ENCODE data around the gene RANBP2. TPM values are rescaled to one million over a fixed set of nuclear protein-coding genes. Genes with fewer than 3 reads are reported as not detected.
A peak's percentile ranks its signal among the peaks of the same experiment; 100 is the strongest.
"Not testable (repeated sequence)": the region's sequence is repeated elsewhere in the genome, so short reads cannot be mapped to it uniquely, and the experiment has no call there.

The RANBP2 gene
- total RNA-seq, 2 donors from 2014 or later = 54.8 to 81.6 TPM

DNA sequence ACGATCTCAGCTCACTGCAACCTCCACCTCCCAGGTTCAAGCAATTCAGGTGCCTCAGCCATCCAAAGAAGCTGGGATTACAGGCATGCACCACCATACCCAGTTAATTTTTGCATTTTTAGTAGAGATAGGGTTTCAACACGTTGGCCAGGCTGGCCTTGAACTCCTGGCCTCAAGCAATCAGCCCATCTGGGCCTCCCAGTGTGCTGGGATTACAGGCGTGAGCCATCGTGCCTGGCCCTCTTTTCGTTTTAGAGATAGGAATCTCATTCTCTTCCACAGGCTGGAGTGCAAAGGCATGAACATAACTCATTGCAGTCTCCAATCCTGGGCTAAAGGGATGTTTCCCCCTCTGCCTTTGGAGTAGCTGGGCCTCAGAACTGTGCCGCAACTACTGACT is 2.3 kb upstream of the RANBP2 start:
- H3K4me1 Mint-ChIP-seq; H3K27ac Mint-ChIP-seq; H3K4me3 Mint-ChIP-seq; H3K27me3 Mint-ChIP-seq; H3K9me3 Mint-ChIP-seq; ATAC-seq (replicated peaks): not testable (repeated sequence)
- H3K36me3 Mint-ChIP-seq (ENCODE audit: low read depth) = peaks cover 17% of the 10 kb centered on the region

DNA sequence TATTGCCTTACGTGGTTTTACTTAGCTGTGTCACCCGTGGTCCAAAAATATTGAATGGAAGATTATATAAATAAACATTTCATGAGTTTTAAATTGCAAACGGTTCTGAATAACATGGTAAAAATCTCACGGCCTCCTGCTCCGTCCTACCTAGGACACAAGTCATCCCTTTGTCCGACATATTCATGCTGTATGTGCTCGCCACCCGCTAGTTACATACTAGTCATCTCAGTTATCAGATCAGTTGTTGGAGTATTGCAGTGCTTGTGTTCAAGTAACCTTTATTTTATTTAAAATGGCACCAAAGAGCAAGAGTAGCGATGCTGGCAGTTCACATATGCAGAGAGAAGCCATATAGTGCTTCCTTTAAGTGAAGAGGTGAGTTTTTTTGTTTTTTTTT is 6.8 kb downstream of the RANBP2 start:
- Mint-ChIP-seq H3K36me3 (ENCODE audit: low read depth) (peaks cover 47% of the 10 kb centered on the region), H3K27ac (peak overlapping the region; percentile 46)
- H3K27me3 Mint-ChIP-seq; H3K9me3 Mint-ChIP-seq; ATAC-seq (replicated peaks); H3K4me1 Mint-ChIP-seq; H3K4me3 Mint-ChIP-seq: not testable (repeated sequence)

DNA sequence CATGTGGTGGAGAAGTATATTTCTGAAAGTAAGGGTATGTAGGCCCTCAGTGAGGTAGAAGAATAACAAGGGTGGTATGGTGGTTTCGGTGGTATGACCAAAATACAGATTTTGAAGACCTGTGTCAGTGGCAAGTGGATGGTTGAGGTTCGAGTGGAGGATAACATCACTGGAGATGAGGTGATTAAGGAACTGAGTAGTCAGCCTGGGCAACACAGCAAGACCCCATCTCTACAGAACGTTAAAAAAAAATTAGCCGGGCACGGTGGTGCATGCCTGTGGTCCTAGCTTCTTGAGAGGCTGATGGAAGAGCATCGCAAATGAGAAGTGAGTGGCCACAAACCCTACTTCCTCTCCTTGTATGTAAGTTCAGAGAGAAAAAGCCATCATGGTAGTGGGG is 15.4 kb downstream of the RANBP2 start:
- not testable (repeated sequence) for H3K9me3 Mint-ChIP-seq; ATAC-seq (replicated peaks); H3K4me3 Mint-ChIP-seq; H3K27me3 Mint-ChIP-seq; H3K4me1 Mint-ChIP-seq
- Mint-ChIP-seq H3K36me3 (ENCODE audit: low read depth) (peaks cover 87% of the 10 kb centered on the region), H3K27ac (peak overlapping the region; percentile 68)

DNA sequence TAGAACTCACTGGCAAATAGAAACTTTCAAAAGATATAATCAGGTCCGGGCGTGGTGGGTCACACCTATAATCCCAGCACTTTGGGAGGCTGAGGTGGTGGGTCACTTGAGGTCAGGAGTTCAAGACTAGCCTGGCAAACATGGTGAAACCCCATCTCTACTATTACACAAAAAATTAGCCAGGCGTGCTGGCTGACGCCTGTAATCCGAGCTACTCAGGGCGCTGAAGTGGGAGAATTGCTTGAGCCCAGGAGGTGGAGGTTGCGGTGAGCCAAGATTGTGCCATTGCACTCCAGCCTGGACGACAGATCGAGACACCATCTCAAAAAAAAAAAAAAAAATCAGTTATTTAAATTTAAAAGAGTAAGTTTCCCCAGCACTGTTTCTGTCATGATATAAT is 38.7 kb downstream of the RANBP2 start:
- H3K27ac Mint-ChIP-seq, H3K4me3 Mint-ChIP-seq: not testable (repeated sequence)

DNA sequence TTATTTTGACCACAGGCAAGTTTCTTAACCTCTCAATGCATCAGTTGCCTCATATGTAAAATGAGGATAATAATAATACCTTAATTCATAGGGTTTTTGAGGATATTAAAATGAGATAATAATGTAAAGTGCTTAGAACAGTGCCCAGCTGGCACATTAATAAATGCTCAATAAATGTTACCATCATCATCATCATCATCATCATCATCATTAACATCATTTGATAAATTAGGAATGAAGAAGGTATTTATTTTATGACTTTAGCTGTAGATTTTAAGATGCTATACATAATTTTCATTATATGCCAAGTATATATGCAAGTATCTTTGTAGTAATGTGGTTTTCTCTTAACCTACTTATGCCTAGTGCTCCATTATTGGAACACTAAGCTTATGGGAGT is 43.3 kb downstream of the RANBP2 start:
- not testable (repeated sequence) for H3K4me1 Mint-ChIP-seq; H3K4me3 Mint-ChIP-seq; H3K27ac Mint-ChIP-seq; H3K27me3 Mint-ChIP-seq; ATAC-seq (replicated peaks); H3K9me3 Mint-ChIP-seq
- H3K36me3 Mint-ChIP-seq (ENCODE audit: low read depth) = peaks cover 80% of the 10 kb centered on the region

More for the DNA sequence above, 38.7 kb downstream of the RANBP2 start:
- H3K36me3 Mint-ChIP-seq (ENCODE audit: low read depth) = peaks cover 82% of the 10 kb centered on the region
- H3K9me3 Mint-ChIP-seq; H3K27me3 Mint-ChIP-seq; H3K4me1 Mint-ChIP-seq; ATAC-seq (replicated peaks): not testable (repeated sequence)

DNA sequence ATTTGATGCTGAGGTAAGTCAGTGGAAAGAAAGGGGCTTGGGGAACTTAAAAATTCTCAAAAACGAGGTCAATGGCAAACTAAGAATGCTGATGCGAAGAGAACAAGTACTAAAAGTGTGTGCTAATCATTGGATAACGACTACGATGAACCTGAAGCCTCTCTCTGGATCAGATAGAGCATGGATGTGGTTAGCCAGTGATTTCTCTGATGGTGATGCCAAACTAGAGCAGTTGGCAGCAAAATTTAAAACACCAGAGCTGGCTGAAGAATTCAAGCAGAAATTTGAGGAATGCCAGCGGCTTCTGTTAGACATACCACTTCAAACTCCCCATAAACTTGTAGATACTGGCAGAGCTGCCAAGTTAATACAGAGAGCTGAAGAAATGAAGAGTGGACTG is 47.4 kb downstream of the RANBP2 start:
- H3K27me3 Mint-ChIP-seq; H3K27ac Mint-ChIP-seq; H3K9me3 Mint-ChIP-seq; H3K4me3 Mint-ChIP-seq; H3K4me1 Mint-ChIP-seq; ATAC-seq (replicated peaks): not testable (repeated sequence)
- H3K36me3 Mint-ChIP-seq (ENCODE audit: low read depth) = peaks cover 86% of the 10 kb centered on the region

DNA sequence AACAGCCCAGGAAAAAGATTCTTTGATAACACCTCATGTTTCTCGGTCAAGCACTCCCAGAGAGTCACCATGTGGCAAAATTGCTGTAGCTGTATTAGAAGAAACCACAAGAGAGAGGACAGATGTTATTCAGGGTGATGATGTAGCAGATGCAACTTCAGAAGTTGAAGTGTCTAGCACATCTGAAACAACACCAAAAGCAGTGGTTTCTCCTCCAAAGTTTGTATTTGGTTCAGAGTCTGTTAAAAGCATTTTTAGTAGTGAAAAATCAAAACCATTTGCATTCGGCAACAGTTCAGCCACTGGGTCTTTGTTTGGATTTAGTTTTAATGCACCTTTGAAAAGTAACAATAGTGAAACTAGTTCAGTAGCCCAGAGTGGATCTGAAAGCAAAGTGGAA is 48.6 kb downstream of the RANBP2 start:
- H3K27me3 Mint-ChIP-seq; H3K9me3 Mint-ChIP-seq; ATAC-seq (replicated peaks); H3K4me1 Mint-ChIP-seq; H3K27ac Mint-ChIP-seq: not testable (repeated sequence)
- Mint-ChIP-seq H3K4me3 (peak overlapping the region; percentile 41), H3K36me3 (ENCODE audit: low read depth) (peaks cover 90% of the 10 kb centered on the region)

DNA sequence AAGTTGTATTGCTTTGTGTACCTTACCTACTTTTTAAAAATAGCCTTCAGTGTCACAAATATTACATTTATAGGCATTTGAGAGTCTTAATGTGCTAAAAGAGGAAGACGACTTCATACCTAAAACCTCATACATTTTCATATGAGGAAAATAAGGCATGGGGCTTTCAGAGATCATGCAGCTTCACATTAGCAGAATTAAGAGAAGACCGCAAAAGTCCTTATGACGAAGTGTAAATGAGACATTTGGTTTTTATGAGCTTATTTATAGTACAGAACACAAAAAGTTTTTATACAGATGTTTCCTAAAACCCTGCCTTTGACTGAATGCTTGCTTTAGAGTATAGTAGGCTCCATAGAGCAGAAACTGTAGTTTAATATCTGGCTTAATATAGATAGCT is 57.2 kb downstream of the RANBP2 start:
- ATAC-seq (replicated peaks) = no peak
- H3K36me3 Mint-ChIP-seq (ENCODE audit: low read depth) = peaks cover 95% of the 10 kb centered on the region

DNA sequence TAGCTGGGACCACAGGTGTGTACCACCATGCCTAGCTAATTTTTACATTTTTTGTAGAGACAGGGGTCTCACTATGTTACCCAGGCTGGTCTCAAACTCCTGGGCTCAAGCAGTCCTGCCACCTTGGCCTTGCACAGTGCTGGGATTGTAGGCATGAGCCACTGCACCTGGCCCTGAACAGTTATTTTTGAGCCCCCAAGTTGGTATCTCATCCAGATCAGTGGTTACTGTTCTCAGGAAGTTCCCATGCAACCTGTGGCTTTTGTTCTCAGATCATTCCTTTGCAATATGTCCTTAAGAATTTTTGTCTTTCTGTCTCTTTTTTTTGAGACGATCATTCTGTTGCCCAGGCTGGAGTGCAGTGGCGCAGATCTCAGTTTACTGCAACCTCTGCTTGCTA is 59.6 kb downstream of the RANBP2 start:
- Mint-ChIP-seq H3K36me3 (ENCODE audit: low read depth) (peaks cover 94% of the 10 kb centered on the region), H3K9me3 (no peaks in the 10 kb centered on the region), H3K27me3 (no peaks in the 10 kb centered on the region), H3K4me3 (no peak overlapping the region), H3K4me1 (no peaks in the 10 kb centered on the region), H3K27ac (no peak overlapping the region)
- ATAC-seq (replicated peaks) = no peak

More for the DNA sequence above, 57.2 kb downstream of the RANBP2 start:
- no peaks in the 10 kb centered on the region for H3K27me3 Mint-ChIP-seq
- H3K9me3 Mint-ChIP-seq = no peaks in the 10 kb centered on the region
- H3K4me3 Mint-ChIP-seq = no peak overlapping the region
- H3K4me1 Mint-ChIP-seq = no peaks in the 10 kb centered on the region
- peak overlapping the region; percentile 54 for H3K27ac Mint-ChIP-seq

DNA sequence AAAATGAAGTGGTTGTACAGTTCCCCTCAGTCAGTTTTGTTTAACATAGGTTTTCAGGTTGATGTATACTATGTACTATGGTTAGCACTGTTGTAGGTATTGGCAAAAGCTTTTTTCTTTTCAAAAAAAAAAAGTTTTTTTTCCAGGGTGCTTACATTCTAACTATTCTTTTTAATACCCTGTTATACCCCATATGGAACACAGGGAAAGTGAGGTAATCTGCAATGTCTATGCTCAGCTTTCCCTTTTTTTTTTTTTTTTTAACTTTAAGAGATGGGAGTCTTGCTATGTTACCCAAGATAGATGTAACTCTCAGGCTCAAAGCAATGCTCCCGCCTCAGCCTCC is 66.7 kb downstream of the RANBP2 start:
- H3K4me3 Mint-ChIP-seq = peak overlapping the region; percentile 90
- no peak for ATAC-seq (replicated peaks)
- peak overlapping the region; percentile 89 for H3K27ac Mint-ChIP-seq
- H3K4me1 Mint-ChIP-seq = no peaks in the 10 kb centered on the region
- peaks cover 45% of the 10 kb centered on the region for H3K36me3 Mint-ChIP-seq (ENCODE audit: low read depth)
- no peaks in the 10 kb centered on the region for H3K27me3 Mint-ChIP-seq
- H3K9me3 Mint-ChIP-seq = no peaks in the 10 kb centered on the region

DNA sequence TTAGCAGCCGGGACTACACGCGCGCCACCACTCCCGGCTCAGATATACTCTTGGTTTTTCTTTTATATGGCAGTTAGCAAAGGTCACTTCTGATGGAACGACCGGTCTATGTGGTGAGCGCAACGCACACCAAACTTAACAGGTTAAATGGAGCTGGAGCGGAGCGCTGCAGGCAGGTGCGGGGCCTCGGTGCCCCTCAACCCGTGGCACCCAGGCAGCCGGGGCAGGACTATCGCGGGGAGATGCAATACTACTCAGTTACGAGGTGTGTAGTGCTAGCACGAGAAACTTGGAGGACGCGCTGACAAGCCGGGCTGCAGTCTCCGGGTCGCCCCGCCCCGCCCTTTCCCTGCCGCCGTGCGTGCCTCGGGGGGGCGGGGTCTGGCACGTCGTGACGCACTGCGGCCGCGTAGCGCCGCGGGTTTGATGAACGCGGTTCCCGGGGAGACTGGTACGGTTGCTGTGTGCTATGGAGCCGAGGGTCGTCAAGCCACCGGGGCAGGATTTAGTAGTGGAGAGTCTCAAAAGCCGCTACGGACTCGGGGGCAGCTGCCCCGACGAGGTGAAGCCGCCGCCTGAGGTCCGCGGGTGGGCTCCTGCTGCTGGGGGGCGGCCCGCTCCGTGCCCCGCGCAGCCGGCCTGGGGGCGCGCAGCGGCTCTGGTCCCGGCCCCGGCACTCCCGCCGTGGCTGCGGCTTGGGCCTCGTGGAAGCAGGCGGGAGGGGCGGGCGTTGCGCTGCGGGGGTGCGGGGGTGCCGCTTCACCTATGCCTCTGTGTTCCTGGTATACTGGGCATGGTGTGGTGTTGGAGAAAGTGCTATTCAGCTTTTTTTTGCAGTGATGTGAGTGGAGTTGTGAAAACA is 67.3 kb downstream of the RANBP2 start, which contains the start of gene CCDC138:
Gene CCDC138 (plus strand): TSS at position 418 of the 862 bp plus-strand sequence. CDS start 52 bp downstream, at position 470.
- Mint-ChIP-seq H3K4me3 (peak within 1 kb of the TSS; percentile 90), H3K27ac (peak within 1 kb of the TSS; percentile 89), H3K9me3 (no peaks in the 10 kb centered on the region), H3K4me1 (no peaks in the 10 kb centered on the region), H3K27me3 (no peaks in the 10 kb centered on the region), H3K36me3 (ENCODE audit: low read depth) (peaks cover 49% of the 10 kb centered on the region)
- peak; percentile 99 for ATAC-seq (replicated peaks)

DNA sequence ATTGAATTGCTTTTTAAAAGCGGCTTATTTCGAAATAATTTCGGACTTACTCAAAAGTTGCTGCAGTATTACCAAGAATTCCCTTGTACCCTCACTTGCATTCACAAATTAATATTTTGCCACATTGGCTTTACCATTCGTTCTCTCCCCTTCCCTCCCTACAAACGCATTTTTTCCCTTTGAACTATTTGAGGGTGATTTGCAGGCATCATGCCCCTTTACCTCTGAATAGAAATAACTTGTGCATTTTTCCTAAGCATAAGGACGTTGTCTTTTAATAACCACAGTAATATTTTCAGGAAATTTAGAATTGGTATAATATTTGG is 67.9 kb downstream of the RANBP2 start:
- Mint-ChIP-seq H3K36me3 (ENCODE audit: low read depth) (peaks cover 49% of the 10 kb centered on the region), H3K9me3 (no peaks in the 10 kb centered on the region), H3K27ac (peak overlapping the region; percentile 89), H3K27me3 (no peaks in the 10 kb centered on the region), H3K4me1 (no peaks in the 10 kb centered on the region), H3K4me3 (peak overlapping the region; percentile 90)
- ATAC-seq (replicated peaks) = no peak

DNA sequence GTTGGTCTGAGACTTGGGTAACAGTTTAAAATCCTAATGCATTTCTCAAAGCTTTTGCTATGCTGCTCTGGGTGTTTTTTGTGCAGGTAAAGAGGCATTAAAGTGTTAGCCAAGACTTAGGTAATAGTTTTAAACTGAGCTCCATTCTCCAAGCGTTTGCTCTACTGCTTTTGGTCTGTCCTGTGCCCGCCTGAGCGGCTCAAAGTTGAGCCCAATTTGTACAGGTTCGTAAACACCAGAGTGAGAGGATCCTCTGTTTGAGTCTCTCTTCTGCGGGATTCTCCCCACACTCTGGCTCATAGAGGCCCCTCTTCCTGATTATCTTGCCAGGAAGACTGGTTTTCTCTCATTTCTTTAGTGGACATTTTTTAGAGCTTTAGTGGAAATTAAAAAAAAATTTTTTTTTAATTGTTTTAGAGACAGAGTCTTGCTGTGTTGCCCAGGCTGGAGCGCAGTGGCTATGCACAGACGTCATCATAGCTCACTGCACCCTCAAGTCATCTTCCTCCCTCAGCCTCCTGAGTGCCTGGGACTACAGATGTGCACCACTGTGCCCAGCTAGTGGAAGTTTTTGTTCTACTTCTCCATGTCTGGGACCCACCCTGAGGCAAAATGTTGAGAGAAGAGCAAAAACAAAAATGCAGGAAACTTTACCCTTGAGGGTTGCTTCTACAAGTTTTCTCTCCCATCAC is 83.9 kb downstream of the RANBP2 start:
- ATAC-seq (replicated peaks) = no peak
- Mint-ChIP-seq H3K4me3 (no peak overlapping the region), H3K27ac (no peak overlapping the region), H3K36me3 (ENCODE audit: low read depth) (peaks cover 72% of the 10 kb centered on the region), H3K9me3 (no peaks in the 10 kb centered on the region), H3K4me1 (no peaks in the 10 kb centered on the region), H3K27me3 (no peaks in the 10 kb centered on the region)

DNA sequence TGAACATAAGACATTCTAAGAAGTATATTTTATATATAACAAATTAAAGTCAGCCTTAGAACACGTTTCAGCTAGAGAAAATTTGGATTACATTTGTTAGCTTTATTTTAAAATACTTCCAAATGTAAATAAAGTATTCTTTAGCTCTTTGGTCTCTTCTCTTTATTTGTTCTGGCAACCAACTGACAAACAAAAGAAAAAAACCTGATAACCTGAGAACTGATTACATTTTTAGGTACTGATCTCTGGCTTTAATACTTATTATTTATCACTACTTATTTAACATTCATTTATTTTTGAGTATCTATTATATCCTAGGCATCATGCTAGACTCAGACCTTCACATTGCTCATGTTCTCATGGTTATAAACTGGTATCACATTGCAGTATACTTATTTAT is 85.8 kb downstream of the RANBP2 start:
- H3K27me3 Mint-ChIP-seq = no peaks in the 10 kb centered on the region
- H3K4me3 Mint-ChIP-seq = no peak overlapping the region
- no peaks in the 10 kb centered on the region for H3K4me1 Mint-ChIP-seq
- peaks cover 73% of the 10 kb centered on the region for H3K36me3 Mint-ChIP-seq (ENCODE audit: low read depth)
- no peak overlapping the region for H3K27ac Mint-ChIP-seq
- no peaks in the 10 kb centered on the region for H3K9me3 Mint-ChIP-seq
- ATAC-seq (replicated peaks) = no peak

DNA sequence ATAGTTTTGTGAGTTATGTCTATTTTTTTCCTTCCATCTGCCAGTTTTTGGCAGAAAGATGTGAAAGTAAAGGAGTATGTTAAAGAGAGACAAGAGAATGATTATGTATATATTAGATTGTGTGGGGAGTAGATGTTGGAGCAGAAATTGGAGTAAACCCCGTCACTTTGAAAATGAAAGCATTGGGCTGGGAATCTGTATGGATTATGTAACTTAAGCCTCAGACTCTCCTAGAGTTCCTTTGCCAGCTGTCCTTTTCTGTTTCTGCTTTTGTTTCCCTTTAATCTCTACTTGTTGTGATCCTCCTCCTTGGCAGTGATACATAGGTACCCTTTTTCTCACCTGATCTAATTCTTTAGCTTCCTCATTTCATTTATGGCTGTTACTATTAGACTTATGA is 86.5 kb downstream of the RANBP2 start:
- no peaks in the 10 kb centered on the region for H3K27me3 Mint-ChIP-seq
- ATAC-seq (replicated peaks) = no peak
- no peaks in the 10 kb centered on the region for H3K4me1 Mint-ChIP-seq
- H3K36me3 Mint-ChIP-seq (ENCODE audit: low read depth) = peaks cover 78% of the 10 kb centered on the region
- H3K4me3 Mint-ChIP-seq = no peak overlapping the region
- no peak overlapping the region for H3K27ac Mint-ChIP-seq
- peaks cover 5% of the 10 kb centered on the region for H3K9me3 Mint-ChIP-seq

Measured in activated T-helper 17 cell treated with anti-CD3 and anti-CD28 coated beads, Interleukin-2, amount 50 U/mL, for 72 hours (primary cell).